Measurements from ENCODE around the gene COMTD1.
A peak's percentile ranks its signal among the peaks of the same experiment; 100 is the strongest.

Gene COMTD1

GRCh38 chr10:75243426-75243825, 7.7 kb upstream of the COMTD1 start:
- no peak for TF ChIP-seq CTCF (IDR thresholded peaks at IDR 0.05)

- no peak for TF ChIP-seq CTCF (IDR thresholded peaks at IDR 0.05)
These were observed 4.7 kb upstream of the COMTD1 start for GRCh38 chr10:75240329-75241076.

GRCh38 chr10:75239096-75239790, 3.5 kb upstream of the COMTD1 start:
- no peak for TF ChIP-seq CTCF (IDR thresholded peaks at IDR 0.05)

GRCh38 chr10:75238182-75239095, 2.7 kb upstream of the COMTD1 start:
- no peak for TF ChIP-seq CTCF (IDR thresholded peaks at IDR 0.05)

GRCh38 chr10:75236178-75236825, 545 bp upstream of the COMTD1 start:
- TF ChIP-seq CTCF (IDR thresholded peaks at IDR 0.05), result no peak; the same call in 1 of the 2 replicates

GRCh38 chr10:75234683-75235374, 928 bp downstream of the COMTD1 start:
- peak; percentile 31; the same call in 1 of the 2 replicates for TF ChIP-seq CTCF (IDR thresholded peaks at IDR 0.05)
